Tibial artery (tissue), 4 donors: ENCODE results near the gene ANKRD44.

Experiments
- DNase-seq, 2 donors: peaks; one replicate each; pipeline ENCODE4 v3.0.0-alpha.2; 2019
- H3K27ac ChIP-seq, 2 donors: fragments of 200-600 bp; sonication (generic) in 1 of 2; 1 replicate in 1 of 2; 2 replicates in 1 of 2; pipeline ENCODE4 v1.5.1; 2018 to 2019; ENCODE audit warnings: mild to moderate bottlenecking in 1 of 2
- H3K27me3 ChIP-seq, 2 donors: fragments of 200-600 bp; sonication (generic) in 1 of 2; one replicate each; pipeline versions ENCODE4 v1.5.1 to v1.6.0; 2016 to 2019
- H3K36me3 ChIP-seq, 3 donors: fragments of 200-600 bp; sonication (generic) in 2 of 3; one replicate each; pipeline ENCODE4 v1.5.1; 2016 to 2019; ENCODE audit warnings: mild to moderate bottlenecking in 2 of 3
- H3K4me1 ChIP-seq, 4 donors: fragments of 200-600 bp; sonication (generic) in 2 of 4; 1 replicate in 3 of 4; 2 replicates in 1 of 4; pipeline ENCODE4 v1.5.1; 2016 to 2019
- H3K4me3 ChIP-seq, 2 donors: fragments of 200-600 bp; sonication (generic) in 1 of 2; 1 replicate in 1 of 2; 2 replicates in 1 of 2; pipeline ENCODE4 v1.5.1; 2018 to 2019; ENCODE audit warnings: mild to moderate bottlenecking in 2 of 2
- H3K9me3 ChIP-seq, 3 donors: fragments of 200-600 bp; sonication (generic) in 1 of 3; one replicate each; pipeline ENCODE4 v1.5.1; 2016 to 2019
- CTCF ChIP-seq, 2 experiments: fragments of 200-600 bp in 1 of 2; fragments of 450-650 bp in 1 of 2; IDR thresholded peaks; one replicate each; pipeline ENCODE4 v1.5.1; 2017 to 2019; ENCODE audit warnings: antibody characterized with exemption in 2 of 2, mild to moderate bottlenecking in 1 of 2, moderate library complexity in 1 of 2
- intact Hi-C: fragments of 100-400 bp; cut with DNase I; formaldehyde crosslinking; loops from one replicate; pipeline ENCODE4 v1.15.0; 2023; ENCODE audit warnings: low total_unique reads

Gene ANKRD44

DNA sequence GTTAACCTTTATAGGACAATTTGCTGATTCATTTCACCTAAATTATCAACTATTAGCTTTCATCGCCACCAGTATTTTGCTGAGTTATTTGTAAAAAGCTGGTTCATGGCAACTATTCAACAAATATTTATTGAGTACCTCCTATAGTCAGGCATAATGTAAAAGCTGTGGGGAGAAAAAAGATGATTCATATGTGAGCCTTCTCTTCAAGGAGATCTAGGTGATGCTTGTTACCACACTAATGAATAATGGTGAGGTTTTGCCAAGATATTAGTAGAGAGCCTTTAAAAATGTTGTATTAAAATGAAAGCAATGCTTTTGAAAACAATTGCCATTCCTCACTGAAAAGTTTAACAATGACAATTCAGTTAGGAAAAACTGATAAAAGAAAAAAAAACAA lies 187.8 kb downstream of the ANKRD44 start:
- no peak for TF ChIP-seq CTCF (IDR thresholded peaks at IDR 0.05)
- intact Hi-C loops: no loop called here
- no peak overlapping the region for H3K27ac ChIP-seq
- no peaks in the 10 kb centered on the region for H3K9me3 ChIP-seq
- peaks cover 0 to 23% (median 9%) of the 10 kb centered on the region in 4 donors for H3K4me1 ChIP-seq
- H3K36me3 ChIP-seq: peaks cover 6 to 30% (median 15%) of the 10 kb centered on the region in 3 donors
- DNase-seq: no peak
- no peaks in the 10 kb centered on the region for H3K27me3 ChIP-seq
- no peak overlapping the region for H3K4me3 ChIP-seq

- peaks cover 0 to 23% (median 9%) of the 10 kb centered on the region in 4 donors for H3K4me1 ChIP-seq
- TF ChIP-seq CTCF (IDR thresholded peaks at IDR 0.05): no peak
- H3K4me3 ChIP-seq: no peak overlapping the region
- intact Hi-C loops: no loop called here
- no peak overlapping the region for H3K27ac ChIP-seq
- peaks cover 6 to 30% (median 15%) of the 10 kb centered on the region in 3 donors for H3K36me3 ChIP-seq
- no peaks in the 10 kb centered on the region for H3K27me3 ChIP-seq
- no peak for DNase-seq
- no peaks in the 10 kb centered on the region for H3K9me3 ChIP-seq
Observed at GRCh38 chr2:197121756-197122385, 188.7 kb downstream of the ANKRD44 start.

- H3K9me3 ChIP-seq: no peaks in the 10 kb centered on the region
- TF ChIP-seq CTCF (IDR thresholded peaks at IDR 0.05): no peak
- peaks cover 6 to 30% (median 15%) of the 10 kb centered on the region in 3 donors for H3K36me3 ChIP-seq
- no peaks in the 10 kb centered on the region for H3K27me3 ChIP-seq
- H3K27ac ChIP-seq: no peak overlapping the region
- peaks cover 0 to 23% (median 9%) of the 10 kb centered on the region in 4 donors for H3K4me1 ChIP-seq
- DNase-seq: no peak
- no peak overlapping the region for H3K4me3 ChIP-seq
- intact Hi-C loops: no loop called here
Observed at GRCh38 chr2:197121255-197121654, 189.3 kb downstream of the ANKRD44 start.

DNA sequence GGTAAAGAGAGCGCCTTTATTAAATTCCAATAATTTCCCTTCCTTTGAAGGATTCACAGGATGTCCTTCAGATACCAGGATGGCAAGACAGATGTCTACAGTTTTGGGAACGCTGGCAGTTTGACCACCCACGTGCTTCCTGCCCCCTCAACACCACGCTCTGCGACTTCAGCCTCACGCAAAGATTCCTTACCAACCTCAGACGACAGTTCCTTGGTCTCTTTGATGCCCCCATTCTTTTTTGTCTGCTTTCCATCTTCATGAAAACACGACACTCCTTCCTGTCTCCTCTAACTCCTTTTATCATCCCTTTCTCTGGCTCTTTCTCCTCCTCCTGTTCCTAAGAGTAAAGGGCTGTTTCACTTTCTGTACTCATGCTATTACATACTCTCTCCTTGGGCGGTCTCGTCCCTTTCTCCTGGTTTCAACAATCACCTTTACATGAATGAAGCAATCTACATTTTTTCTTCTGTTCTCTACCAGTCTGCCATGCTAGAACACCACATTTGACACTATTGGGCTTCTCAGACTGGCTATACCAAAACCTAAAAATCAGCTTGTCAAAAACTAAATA lies 194.2 kb downstream of the ANKRD44 start:
- H3K4me3 ChIP-seq: no peak overlapping the region
- no peaks in the 10 kb centered on the region for H3K4me1 ChIP-seq
- no peak for DNase-seq
- H3K27me3 ChIP-seq: no peaks in the 10 kb centered on the region
- no peak for TF ChIP-seq CTCF (IDR thresholded peaks at IDR 0.05)
- H3K36me3 ChIP-seq: peaks cover 6 to 22% (median 15%) of the 10 kb centered on the region in 3 donors
- intact Hi-C loops: loop anchor here (10.0 kb wide), 1 partner anchor 258 kb away; no protein-coding TSS in a partner anchor
- no peaks in the 10 kb centered on the region for H3K9me3 ChIP-seq
- no peak overlapping the region for H3K27ac ChIP-seq

DNA sequence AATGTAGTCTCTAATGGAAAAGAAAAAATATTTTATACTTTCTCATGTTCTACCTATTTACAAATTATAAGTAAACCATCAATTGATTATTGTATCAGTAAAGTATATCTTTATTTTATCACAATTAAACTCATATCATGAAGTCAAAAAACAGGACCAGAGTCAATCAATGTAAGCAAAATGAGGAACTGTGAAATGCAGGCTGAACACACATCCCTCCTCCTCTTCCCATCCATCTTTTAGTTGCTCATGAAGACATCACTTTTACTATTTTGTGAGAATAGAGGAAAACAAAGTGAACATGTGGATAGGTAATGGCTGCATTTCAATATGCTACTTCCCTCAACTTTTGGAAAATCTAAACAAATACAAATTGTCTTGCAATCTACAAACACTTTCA lies 195.3 kb downstream of the ANKRD44 start:
- H3K27me3 ChIP-seq: no peaks in the 10 kb centered on the region
- intact Hi-C loops: loop anchor here (10.0 kb wide), 1 partner anchor 259 kb away; no protein-coding TSS in a partner anchor
- no peaks in the 10 kb centered on the region for H3K4me1 ChIP-seq
- no peak for TF ChIP-seq CTCF (IDR thresholded peaks at IDR 0.05)
- no peak overlapping the region for H3K4me3 ChIP-seq
- peaks cover 0 to 11% (median 7%) of the 10 kb centered on the region in 3 donors for H3K36me3 ChIP-seq
- DNase-seq: no peak
- H3K9me3 ChIP-seq: no peaks in the 10 kb centered on the region
- no peak overlapping the region for H3K27ac ChIP-seq
